DOHH2 (cell line): ENCODE measurements around the gene RGS10.

Experiments
- EZH2phosphoT487 ChIP-seq: fragments of 200-600 bp; sonication (generic); IDR thresholded peaks from 2 replicates; pipeline ENCODE4 v1.6.1; 2017; ENCODE audit warnings: borderline replicate concordance, mild to moderate bottlenecking, antibody characterized with exemption, low read length, moderate library complexity, mixed read lengths
- TF ChIP-seq, protein P1 (sequence below): fragments of 200-600 bp; sonication (generic); IDR thresholded peaks from one replicate; pipeline ENCODE4 v1.5.1; 2014; ENCODE audit warnings: antibody characterized with exemption, mild to moderate bottlenecking, low read depth, low read length; ENCODE audit not compliant: poor library complexity, severe bottlenecking

GRCh38 chr10:119539359-119539825 lies 3.1 kb downstream of the RGS10 start:
- TF ChIP-seq, protein P1, sequence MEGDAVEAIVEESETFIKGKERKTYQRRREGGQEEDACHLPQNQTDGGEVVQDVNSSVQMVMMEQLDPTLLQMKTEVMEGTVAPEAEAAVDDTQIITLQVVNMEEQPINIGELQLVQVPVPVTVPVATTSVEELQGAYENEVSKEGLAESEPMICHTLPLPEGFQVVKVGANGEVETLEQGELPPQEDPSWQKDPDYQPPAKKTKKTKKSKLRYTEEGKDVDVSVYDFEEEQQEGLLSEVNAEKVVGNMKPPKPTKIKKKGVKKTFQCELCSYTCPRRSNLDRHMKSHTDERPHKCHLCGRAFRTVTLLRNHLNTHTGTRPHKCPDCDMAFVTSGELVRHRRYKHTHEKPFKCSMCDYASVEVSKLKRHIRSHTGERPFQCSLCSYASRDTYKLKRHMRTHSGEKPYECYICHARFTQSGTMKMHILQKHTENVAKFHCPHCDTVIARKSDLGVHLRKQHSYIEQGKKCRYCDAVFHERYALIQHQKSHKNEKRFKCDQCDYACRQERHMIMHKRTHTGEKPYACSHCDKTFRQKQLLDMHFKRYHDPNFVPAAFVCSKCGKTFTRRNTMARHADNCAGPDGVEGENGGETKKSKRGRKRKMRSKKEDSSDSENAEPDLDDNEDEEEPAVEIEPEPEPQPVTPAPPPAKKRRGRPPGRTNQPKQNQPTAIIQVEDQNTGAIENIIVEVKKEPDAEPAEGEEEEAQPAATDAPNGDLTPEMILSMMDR = no peak
- TF ChIP-seq EZH2phosphoT487 = no peak
